ENCODE measurements around the gene HAUS3.
A peak's percentile ranks its signal among the peaks of the same experiment; 100 is the strongest.

The HAUS3 gene

DNA sequence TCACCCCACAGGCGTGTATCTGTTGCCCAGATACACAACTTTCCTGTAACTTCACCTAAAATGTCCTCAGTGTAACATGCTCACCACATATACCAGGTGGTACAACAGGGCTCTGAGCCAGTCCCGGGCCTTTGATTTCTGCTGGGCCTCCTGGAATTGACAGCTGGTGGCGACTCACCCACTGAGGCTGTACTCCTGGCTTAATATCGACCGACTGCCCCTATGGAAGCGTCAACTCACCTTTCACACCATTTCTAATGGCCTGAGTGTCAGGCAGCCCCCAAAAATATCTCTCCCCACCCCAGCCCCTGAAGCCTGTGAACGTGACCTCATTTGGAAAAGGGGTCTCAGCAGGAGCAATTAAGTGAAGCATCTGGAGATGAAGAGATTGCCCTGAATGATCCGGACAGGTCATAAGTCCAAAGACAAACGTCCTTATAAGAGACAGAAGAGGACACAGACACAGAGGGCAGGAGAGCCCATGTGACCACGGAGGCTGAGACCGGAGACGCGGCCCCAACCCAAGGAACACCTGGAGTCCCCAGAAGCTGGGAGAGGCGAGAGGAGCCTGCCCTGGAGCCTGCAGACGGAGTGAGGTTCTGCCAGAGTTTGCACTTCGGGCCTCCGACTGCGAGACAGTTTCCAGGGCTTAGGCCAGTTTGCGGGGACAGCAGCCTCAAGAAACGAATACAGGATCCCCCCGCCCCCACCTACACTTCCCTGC, 32.6 kb upstream of the HAUS3 start:
- TF ChIP-seq TCF4 (CRISPR knock-in tag; IDR thresholded peaks at IDR 0.05; ENCODE audit: borderline replicate concordance) (peak; percentile 33; the same call in 1 of the 2 replicates), TOX (CRISPR knock-in tag; IDR thresholded peaks at IDR 0.05; ENCODE audit: borderline replicate concordance) (no peak)
- no peak for ATAC-seq

DNA sequence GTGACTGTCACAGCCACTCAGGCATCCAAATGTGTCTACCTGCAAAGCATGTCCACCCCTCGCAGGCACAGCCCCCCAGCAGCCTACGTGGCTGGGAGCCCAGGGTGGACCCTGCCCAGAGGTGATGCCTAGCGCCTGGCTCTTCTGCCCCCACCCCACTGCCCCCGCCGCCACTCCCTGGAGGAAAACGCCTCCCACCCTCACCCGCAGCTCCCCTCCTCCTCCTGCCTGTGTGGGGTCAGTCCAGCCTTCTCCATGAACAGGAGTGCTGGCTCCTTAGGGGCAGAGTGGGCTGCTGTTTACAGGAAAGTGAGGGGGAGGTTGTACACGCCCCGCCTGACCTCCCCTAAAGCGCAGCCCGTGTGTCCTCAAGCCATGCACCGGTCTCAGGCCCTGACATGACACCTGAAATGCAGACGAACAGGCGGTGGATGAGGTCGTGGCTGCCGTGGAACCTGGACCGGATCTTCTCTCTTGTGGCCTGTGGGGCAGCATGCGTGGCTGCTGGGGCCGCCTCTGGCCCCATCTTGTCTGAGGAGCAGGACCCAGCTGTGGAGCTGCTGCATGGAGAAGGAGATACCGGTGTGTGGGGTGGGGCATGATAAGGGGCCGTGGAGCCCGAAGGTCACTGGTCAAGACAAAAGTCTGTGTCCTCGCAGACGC, 31.9 kb upstream of the HAUS3 start:
- ATAC-seq = no peak
- TF ChIP-seq, protein P1, sequence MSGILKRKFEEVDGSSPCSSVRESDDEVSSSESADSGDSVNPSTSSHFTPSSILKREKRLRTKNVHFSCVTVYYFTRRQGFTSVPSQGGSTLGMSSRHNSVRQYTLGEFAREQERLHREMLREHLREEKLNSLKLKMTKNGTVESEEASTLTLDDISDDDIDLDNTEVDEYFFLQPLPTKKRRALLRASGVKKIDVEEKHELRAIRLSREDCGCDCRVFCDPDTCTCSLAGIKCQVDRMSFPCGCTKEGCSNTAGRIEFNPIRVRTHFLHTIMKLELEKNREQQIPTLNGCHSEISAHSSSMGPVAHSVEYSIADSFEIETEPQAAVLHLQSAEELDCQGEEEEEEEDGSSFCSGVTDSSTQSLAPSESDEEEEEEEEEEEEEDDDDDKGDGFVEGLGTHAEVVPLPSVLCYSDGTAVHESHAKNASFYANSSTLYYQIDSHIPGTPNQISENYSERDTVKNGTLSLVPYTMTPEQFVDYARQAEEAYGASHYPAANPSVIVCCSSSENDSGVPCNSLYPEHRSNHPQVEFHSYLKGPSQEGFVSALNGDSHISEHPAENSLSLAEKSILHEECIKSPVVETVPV (CRISPR knock-in tag; IDR thresholded peaks at IDR 0.05) = no peak
- TF ChIP-seq ZFP30 (CRISPR knock-in tag; IDR thresholded peaks at IDR 0.05) (no peak), SNAI2 (CRISPR knock-in tag; IDR thresholded peaks at IDR 0.05) (no peak), RARB (CRISPR knock-in tag; IDR thresholded peaks at IDR 0.05) (no peak), ZC3H10 (CRISPR knock-in tag; IDR thresholded peaks at IDR 0.05) (no peak), ESRRG (CRISPR knock-in tag; IDR thresholded peaks at IDR 0.05) (no peak), ZFP3 (CRISPR knock-in tag; IDR thresholded peaks at IDR 0.05) (no peak), ARNTL (CRISPR knock-in tag; IDR thresholded peaks at IDR 0.05; ENCODE audit: borderline replicate concordance, low read depth) (no peak), CSDC2 (CRISPR knock-in tag; IDR thresholded peaks at IDR 0.05) (no peak), TCF4 (CRISPR knock-in tag; IDR thresholded peaks at IDR 0.05; ENCODE audit: borderline replicate concordance) (no peak), ZNF70 (CRISPR knock-in tag; IDR thresholded peaks at IDR 0.05) (no peak), ZNF565 (CRISPR knock-in tag; conservative IDR thresholded peaks at IDR 0.05; ENCODE audit: low read depth) (no peak), ISL1 (CRISPR knock-in tag; IDR thresholded peaks at IDR 0.05) (no peak), GLIS3 (CRISPR knock-in tag; IDR thresholded peaks at IDR 0.05) (no peak), BACH2 (CRISPR knock-in tag; IDR thresholded peaks at IDR 0.05; ENCODE audit: borderline replicate concordance) (no peak)
- TF ChIP-seq, protein P2, sequence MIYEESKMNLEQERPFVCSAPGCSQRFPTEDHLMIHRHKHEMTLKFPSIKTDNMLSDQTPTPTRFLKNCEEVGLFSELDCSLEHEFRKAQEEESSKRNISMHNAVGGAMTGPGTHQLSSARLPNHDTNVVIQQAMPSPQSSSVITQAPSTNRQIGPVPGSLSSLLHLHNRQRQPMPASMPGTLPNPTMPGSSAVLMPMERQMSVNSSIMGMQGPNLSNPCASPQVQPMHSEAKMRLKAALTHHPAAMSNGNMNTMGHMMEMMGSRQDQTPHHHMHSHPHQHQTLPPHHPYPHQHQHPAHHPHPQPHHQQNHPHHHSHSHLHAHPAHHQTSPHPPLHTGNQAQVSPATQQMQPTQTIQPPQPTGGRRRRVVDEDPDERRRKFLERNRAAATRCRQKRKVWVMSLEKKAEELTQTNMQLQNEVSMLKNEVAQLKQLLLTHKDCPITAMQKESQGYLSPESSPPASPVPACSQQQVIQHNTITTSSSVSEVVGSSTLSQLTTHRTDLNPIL (CRISPR knock-in tag; IDR thresholded peaks at IDR 0.05; ENCODE audit: low read depth) = no peak
- TF ChIP-seq, protein P3, sequence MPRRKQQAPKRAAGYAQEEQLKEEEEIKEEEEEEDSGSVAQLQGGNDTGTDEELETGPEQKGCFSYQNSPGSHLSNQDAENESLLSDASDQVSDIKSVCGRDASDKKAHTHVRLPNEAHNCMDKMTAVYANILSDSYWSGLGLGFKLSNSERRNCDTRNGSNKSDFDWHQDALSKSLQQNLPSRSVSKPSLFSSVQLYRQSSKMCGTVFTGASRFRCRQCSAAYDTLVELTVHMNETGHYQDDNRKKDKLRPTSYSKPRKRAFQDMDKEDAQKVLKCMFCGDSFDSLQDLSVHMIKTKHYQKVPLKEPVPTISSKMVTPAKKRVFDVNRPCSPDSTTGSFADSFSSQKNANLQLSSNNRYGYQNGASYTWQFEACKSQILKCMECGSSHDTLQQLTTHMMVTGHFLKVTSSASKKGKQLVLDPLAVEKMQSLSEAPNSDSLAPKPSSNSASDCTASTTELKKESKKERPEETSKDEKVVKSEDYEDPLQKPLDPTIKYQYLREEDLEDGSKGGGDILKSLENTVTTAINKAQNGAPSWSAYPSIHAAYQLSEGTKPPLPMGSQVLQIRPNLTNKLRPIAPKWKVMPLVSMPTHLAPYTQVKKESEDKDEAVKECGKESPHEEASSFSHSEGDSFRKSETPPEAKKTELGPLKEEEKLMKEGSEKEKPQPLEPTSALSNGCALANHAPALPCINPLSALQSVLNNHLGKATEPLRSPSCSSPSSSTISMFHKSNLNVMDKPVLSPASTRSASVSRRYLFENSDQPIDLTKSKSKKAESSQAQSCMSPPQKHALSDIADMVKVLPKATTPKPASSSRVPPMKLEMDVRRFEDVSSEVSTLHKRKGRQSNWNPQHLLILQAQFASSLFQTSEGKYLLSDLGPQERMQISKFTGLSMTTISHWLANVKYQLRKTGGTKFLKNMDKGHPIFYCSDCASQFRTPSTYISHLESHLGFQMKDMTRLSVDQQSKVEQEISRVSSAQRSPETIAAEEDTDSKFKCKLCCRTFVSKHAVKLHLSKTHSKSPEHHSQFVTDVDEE (CRISPR knock-in tag; IDR thresholded peaks at IDR 0.05) = no peak
- TF ChIP-seq, protein P4, sequence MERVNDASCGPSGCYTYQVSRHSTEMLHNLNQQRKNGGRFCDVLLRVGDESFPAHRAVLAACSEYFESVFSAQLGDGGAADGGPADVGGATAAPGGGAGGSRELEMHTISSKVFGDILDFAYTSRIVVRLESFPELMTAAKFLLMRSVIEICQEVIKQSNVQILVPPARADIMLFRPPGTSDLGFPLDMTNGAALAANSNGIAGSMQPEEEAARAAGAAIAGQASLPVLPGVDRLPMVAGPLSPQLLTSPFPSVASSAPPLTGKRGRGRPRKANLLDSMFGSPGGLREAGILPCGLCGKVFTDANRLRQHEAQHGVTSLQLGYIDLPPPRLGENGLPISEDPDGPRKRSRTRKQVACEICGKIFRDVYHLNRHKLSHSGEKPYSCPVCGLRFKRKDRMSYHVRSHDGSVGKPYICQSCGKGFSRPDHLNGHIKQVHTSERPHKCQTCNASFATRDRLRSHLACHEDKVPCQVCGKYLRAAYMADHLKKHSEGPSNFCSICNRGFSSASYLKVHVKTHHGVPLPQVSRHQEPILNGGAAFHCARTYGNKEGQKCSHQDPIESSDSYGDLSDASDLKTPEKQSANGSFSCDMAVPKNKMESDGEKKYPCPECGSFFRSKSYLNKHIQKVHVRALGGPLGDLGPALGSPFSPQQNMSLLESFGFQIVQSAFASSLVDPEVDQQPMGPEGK (CRISPR knock-in tag; IDR thresholded peaks at IDR 0.05; ENCODE audit: borderline replicate concordance) = no peak
- TF ChIP-seq, protein P5, sequence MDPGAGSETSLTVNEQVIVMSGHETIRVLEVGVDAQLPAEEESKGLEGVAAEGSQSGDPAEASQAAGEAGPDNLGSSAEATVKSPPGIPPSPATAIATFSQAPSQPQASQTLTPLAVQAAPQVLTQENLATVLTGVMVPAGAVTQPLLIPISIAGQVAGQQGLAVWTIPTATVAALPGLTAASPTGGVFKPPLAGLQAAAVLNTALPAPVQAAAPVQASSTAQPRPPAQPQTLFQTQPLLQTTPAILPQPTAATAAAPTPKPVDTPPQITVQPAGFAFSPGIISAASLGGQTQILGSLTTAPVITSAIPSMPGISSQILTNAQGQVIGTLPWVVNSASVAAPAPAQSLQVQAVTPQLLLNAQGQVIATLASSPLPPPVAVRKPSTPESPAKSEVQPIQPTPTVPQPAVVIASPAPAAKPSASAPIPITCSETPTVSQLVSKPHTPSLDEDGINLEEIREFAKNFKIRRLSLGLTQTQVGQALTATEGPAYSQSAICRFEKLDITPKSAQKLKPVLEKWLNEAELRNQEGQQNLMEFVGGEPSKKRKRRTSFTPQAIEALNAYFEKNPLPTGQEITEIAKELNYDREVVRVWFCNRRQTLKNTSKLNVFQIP (CRISPR knock-in tag; IDR thresholded peaks at IDR 0.05; ENCODE audit: borderline replicate concordance, low read depth) = no peak

DNA sequence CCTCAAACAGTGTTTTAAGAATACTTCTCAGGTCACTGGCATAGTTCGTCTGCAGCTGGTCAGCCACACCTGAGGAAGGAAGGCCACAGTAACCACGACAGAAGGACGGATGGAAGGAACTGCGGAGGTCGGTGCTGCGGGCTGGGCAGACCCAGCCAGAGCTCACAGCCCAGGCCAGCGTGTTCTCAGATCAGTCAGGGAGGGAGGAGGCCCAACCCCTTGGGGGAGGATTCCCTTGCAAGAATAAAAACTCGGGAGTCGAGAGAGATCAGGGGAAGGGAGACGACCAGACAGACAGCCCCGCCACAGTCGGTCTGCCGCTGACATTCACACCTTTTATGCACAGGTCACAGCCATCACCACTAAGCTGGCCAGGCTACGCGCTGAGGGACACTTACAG, 31.3 kb upstream of the HAUS3 start:
- no peak for ATAC-seq
- TF ChIP-seq, protein P2 (CRISPR knock-in tag; IDR thresholded peaks at IDR 0.05; ENCODE audit: low read depth) = no peak
- TF ChIP-seq, protein P4 (CRISPR knock-in tag; IDR thresholded peaks at IDR 0.05; ENCODE audit: borderline replicate concordance) = no peak
- TF ChIP-seq ZNF565 (CRISPR knock-in tag; conservative IDR thresholded peaks at IDR 0.05; ENCODE audit: low read depth) (no peak), TCF4 (CRISPR knock-in tag; IDR thresholded peaks at IDR 0.05; ENCODE audit: borderline replicate concordance) (no peak), RARB (CRISPR knock-in tag; IDR thresholded peaks at IDR 0.05) (no peak), BACH2 (CRISPR knock-in tag; IDR thresholded peaks at IDR 0.05; ENCODE audit: borderline replicate concordance) (no peak), TOX (CRISPR knock-in tag; IDR thresholded peaks at IDR 0.05; ENCODE audit: borderline replicate concordance) (no peak), SNAI2 (CRISPR knock-in tag; IDR thresholded peaks at IDR 0.05) (no peak), ZFP3 (CRISPR knock-in tag; IDR thresholded peaks at IDR 0.05) (no peak), ZC3H10 (CRISPR knock-in tag; IDR thresholded peaks at IDR 0.05) (no peak)

Data from SK-N-SH treated with all-trans-retinoic acid at 6 μM for 48 hours (cell line).